CD4-positive, alpha-beta T cell treated with Interferon gamma for 1 hour (primary cell): ENCODE measurements around the gene PTPRF.
"Not testable (repeated sequence)": the region's sequence is repeated elsewhere in the genome, so short reads cannot be mapped to it uniquely, and the experiment has no call there.

Experiments used
- DNase-seq: peaks from one replicate; pipeline ENCODE4 v3.0.0-alpha.2; 2020

Gene PTPRF

DNA sequence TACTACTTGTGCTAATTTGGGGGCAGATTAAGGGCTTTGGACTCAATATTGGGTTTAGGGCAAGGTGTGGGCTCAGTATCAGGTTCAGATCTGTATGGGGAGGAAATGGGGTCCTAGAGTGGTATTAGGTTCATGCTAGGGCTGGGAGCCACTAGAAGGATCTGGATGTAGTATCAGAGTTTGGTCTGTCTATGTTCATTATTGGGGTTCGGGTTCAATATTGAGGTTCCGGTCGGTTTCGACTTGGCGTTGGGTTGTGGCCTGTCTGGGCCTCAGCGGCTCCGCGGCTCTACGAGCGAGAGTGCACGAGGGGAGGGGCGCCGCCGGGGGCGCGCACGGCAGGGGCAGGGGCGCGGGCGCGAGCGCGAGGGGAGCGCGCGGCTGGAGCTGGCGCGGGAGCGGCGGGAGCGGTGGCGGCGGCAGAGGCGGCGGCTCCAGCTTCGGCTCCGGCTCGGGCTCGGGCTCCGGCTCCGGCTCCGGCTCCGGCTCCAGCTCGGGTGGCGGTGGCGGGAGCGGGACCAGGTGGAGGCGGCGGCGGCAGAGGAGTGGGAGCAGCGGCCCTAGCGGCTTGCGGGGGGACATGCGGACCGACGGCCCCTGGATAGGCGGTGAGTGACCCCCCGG lies at the start of gene PTPRF:
Gene PTPRF, plus strand, starts transcription at position 401 of the 624 bp plus-strand sequence. CDS start 14,193 bp downstream, outside the sequence.
- DNase-seq: no peak

DNA sequence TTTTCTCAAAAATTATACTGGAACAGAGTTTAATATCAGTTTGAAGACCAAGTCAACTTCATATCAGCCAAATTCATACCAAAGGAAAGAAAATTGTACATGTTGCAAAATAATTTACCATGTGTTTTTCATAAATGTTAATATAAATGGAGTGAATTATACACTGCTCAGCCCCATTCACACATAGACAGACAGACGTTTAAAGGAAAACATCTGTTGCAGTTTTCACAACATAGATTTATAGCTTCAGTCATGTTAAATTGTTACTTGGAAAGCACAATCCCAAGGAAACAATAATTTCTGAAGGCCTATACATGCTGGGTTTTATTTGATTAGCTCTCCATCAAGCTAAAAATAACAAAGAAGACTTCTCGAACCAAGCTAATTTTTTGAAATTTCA lies 49.2 kb upstream of the PTPRF start:
- DNase-seq: no peak

DNA sequence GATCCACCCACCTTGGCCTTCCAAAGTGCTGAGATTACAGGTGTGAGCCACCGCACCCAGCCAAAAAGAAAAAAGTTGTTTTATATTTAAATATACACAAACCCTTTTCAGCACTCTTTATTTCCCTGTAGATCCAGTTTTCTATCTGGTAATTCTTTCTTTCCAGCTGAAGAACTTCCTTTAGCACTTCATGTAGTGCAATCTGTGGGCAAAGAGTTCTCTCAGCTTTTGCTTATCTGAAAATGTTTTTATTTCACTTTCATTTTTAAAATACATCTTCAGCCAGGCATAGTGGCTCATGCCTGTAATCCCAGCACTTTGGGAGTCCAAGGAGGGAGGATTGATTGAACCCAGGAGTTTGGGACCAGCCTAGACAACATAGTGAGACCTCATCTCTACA lies 48.5 kb upstream of the PTPRF start:
- no peak for DNase-seq

DNA sequence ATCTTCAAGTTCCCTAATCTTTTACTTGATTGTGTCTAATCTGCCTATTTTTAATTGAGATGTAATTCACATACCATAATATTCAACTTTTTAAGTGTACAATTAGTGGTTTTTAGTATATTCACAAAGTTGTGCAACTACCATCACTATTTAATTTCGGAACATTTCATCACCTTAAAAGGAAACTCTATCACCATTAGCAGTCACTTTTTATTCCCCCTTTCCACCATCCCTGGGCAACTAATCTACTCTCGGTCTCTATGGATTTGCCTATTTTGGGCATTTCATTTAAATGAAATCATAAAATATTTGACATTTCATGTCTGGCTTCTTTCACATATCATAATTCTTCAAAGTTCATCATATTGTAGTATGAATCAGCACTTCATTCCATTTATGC lies 46.3 kb upstream of the PTPRF start:
- DNase-seq: no peak

DNA sequence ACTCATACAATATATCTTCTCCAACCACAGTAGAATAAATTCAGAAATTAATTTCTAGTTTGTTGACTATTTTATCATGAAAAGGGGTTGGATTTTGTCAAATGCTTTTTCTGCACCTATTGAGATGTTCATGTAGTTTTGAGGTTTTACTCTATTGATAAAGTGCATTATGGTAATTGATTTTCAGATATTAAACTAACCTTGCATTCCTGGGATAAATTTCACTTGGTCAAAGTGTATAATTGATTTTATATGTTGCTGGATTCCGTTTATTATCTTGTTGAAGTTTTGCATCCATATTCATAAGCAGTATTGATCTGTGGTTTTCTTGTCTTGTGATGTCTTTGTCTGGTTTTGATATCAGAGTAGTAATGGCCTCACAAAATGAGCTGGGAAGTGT lies 42.5 kb upstream of the PTPRF start:
- no peak for DNase-seq

DNA sequence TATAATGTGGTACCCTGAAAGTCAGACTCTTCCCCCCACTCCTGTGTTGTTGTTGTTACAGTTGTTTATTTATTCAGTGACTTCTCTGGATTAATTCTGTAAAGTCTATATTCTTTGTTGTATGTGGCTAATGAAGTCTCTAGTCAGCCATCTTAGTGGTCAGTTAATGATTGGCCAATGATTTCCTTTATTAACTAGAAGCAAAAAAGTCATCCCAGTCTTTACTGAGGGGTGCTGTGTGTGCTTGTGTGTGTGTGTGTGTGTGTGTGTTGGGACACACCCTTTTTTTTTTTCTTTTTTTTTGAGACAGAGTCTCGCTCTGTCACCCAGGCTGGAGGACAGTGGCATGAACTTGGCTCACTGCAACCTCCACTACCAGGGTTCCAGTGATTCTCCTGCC lies 39.6 kb upstream of the PTPRF start:
- DNase-seq: no peak

DNA sequence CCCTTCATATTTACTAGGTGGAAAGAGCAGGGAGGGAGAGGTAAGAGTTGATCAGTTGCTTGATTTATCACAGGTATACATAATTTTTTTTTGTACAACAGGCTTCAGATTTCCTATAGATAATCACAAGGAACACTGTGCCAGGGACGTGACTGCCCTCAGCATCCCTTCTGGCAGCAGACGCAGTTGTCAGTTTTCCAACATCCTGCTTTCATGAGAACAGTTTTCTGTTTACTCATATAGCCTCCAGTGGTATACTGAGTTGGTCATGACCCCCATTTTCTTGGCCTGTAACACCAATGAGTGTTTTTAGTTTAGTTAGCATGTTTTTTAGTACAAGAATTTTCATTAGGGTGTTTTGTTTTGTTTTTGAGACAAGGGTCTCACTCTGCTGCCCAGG lies 37.9 kb upstream of the PTPRF start:
- no peak for DNase-seq

DNA sequence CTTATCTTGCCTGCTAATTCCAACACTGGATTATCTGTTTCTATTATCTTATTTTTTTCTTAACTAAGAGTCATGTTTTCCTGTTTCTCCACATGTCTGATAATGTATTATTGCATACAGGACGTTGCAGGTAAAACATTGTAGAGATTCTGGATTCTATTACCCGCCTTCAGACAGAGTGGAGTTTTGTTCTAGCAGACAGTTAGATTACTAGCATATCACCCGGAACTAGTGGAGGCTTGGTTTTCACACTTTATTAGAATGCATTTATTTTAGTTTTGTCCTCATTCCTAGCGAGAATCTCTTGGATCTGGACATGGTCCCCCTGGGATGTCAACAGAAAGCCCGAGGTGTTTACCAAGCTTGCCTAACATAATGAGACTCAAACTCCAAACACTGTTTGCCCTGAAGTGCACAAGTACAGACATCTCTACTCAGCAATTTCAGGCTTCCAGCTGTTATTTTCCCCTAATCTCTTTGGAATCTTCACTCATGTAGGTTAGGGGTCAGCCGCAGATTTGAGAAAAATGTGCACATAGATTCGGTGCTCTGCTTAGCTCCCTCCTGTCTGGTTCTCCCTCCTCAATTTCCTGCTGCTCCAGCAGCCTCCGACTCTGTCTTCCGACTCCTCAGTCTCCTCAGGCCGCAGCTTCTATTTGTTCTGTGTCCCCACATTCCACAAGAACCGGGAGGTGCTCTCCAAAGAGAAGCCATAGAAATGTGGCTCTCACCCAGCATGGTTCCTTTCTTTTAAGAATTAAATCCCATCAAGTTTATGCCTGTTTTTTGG lies 36.8 kb upstream of the PTPRF start:
- no peak for DNase-seq

DNA sequence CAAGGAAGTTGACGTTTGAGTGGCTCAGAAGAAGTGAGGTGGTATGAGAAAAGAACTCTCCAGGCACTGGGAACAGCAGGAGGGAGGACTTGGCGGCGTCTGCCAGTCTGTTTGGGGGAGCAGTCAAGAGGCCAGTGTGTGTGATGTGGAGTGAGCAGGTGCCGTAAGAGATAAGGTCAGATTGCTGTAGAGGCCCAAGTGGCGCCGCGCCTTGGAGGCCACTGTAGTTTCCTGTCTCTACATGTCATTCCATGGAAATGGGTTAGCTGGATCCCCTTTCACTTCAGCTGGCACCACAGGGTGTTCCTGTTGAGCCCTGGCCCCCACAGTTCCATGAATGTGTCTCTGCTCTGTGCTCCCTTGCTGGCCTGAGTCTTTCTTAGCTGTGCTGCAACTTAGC lies 35.5 kb upstream of the PTPRF start:
- no peak for DNase-seq

DNA sequence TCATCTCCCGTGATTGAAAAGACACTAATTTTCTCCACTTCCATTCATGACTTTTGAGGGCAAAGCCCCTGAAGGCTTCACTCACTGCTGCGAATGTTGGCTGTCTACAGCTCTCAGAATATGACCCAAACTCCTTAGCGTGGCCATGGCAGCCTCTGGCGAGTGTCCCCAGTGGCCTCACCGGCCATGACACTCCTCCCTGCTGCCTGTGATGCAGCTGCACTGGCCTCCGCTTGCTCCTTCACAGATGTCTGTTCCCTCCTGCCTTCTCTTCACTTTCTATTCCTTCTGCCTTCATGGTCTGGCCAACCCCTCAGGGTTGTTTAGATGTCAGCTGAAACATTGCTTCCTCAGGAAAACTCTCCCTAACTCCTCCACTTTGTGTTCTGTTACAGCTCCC lies 30.8 kb upstream of the PTPRF start:
- no peak for DNase-seq

DNA sequence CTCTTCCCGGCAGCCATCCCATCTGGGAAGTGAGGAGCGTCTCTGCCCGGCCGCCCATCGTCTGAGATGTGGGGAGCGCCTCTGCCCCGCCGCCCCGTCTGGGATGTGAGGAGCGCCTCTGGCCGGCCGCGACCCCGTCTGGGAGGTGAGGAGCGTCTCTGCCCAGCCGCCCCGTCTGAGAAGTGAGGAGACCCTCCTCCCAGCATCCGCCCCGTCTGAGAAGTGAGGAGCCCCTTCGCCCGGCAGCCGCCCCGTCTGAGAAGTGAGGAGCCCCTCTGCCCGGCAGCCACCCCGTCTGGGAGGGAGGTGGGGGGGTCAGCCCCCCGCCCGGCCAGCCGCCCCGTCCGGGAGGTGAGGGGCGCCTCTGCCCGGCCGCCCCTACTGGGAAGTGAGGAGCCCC lies 28.9 kb upstream of the PTPRF start:
- DNase-seq: not testable (repeated sequence)

DNA sequence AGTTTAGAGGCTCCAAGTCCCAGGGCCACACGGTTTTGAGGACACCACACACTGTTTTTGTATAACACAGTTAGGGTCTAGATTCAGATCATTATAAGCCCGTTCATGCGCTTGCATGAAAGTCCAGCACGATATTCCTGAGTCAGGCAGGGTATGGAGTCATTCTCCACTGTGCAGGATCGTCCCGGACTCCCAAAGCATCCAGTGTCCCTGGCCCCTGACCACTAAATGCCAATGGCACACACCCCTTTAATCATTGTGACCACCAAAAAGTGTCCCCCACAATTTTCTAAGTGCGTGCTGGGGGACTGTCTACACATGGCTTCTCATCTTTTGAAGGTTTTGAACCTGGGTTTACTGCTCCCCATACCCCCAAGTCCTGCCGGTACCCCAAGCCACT lies 27.1 kb upstream of the PTPRF start:
- DNase-seq: no peak

DNA sequence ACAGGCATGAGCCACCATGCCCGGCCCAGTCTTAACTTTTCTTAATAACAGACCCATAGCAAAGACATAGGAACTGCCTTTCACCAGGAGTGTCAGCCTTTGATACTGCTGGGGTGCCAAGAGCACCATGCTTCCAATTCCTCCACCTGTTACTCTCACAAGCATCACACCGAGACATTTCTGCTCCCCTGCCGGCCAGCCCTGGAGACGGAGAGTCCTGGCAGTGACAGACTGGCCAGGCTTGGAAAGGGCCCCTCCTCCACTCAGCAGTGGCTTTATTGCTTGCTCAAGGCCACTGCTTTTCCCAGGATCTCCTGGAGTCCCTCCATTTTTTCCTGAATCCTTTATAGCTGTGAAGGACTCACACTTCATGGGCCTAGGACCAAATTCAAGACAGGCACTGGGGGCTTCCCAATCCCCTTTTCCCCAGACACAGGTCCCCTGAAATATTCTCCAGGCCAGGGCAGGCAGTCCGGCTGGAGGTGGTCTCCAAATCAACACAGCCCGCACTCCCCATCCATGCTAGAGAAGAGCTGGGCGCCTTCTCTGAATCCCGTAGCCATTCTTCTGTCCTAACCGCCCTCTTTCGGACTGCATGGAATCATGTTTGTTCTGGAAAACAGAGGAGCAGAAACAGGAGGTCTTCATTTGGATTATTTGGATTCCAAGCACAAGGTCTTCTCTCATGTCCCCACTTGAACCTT lies 25.5 kb upstream of the PTPRF start:
- no peak for DNase-seq

DNA sequence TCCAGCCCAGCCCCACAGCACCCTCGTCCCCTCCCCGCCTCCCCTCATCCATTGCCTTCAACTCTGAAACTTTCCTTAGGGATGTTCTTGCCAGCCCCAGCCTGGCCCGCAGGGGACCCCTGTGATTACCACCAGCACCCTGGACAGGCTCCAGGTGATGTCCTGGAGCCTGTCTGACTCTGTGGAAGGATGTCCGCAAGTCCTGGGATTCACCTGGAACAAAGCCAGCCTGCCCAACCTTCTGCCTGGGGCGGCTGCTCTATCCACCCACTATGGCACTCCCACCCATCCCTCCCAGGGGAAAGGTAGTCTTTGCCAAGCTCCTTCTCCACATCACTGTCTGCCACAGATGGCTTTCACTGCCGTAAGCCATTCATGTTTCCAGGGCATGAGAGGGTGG lies 24.4 kb upstream of the PTPRF start:
- no peak for DNase-seq

DNA sequence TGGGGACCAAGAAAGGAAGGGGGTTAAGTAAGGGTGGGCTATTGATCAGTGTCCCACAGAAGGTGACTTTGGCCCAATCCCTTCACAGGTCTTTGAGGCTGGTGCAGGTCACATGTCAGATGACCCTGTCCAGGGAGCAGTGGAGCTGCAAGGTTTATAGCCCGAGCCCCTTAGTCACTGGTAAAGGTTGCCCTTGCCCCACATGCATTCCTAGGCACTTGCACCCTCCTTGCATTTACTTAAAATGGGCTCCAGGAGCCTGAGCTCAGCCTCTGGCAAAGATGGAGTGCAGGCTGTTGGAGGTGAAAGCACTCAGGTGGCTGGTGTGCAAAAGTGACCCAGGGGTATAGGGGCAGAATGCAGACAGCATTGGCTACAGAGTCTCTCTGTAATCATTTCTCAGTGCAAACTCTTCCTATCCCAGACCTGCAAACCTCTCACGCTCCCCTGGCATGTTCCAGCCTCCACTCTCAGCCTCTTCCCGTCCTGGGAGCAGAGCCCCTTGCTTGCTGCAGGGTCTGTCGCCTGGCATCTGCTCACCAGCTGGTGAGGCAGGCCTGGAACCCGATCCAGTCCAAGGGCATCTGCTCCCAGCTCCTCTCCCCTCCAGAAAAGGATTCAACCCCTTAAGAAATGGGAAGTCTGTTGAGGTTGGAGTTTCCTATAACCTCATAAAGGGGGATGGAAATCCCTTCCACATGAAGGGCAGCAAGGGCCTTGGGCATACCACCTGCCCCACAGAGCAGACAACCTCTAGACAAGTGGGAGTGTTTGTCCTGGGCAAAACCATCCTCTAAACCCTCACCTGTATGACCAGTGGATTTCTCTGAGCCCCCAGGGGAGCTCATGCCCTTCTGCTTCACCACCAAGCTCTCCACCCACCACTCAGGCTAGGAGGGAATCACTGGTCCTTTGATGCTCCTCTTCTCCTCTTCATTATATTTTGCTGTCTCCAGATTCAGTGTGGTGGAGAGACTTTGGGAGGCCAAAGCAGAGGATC lies 23.1 kb upstream of the PTPRF start:
- DNase-seq: no peak

DNA sequence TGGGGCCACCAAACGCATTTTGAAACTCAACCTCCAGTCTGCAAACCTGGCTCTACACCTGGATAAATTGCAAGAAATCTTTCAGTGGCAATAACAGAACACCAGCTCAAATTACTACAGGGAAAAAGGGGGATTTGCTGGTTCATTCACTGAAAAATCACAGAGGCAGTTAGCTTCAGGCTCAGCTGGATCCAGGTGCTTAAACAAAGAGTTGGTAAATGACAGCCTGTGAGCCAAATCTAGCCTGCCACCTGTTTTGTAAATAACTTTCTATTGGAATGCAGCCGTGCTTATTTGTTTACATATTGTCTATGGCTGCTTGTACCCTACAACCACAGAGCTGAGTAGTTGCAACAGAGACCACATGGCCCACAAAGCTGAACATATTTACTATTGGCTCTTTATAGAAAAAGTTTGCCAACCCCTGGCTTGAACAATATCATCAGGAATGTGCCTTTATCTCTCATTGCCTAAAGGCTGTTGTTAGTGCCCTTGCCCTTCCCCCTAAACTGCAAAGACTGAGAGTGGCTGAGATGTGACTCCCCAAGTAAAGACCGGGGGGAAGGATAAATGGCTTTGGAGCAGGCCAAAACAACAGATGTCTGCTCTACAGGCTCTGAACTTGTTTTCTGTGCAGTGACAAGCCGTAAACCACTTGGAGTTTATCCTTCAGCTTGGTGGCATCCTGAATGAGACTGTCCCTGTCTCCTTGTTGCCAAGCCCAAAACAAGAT lies 21.5 kb upstream of the PTPRF start:
- DNase-seq: no peak

DNA sequence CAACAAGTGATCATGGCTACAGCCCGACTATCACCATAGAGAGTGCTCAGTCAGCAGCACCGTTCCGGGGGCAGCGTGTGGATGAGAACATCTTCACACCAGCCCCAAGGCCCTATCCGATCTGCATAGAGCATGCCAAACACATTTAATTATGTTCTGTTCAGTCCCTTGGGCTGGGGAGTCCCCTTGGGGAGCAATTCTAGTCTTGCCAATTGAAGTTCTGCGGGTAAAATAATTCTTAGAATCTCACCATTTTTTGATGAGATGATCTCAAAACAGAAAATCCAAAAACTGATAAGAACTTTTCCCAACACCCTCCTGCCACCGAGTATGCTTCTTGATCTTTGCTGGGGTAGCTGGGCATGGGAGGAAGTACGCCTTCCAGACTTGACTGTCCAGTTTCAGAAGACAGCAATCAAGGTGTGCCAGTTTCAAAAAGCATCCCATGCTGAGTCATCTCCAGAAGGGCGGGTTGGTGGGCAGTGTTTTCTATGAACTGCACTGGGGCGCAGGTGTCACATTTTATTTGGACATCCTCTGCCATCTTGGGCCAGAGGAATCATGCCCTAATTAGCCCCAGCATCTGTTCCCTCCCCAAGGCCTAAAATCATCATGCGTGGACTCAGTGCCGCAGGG lies 20.8 kb upstream of the PTPRF start:
- DNase-seq: no peak

DNA sequence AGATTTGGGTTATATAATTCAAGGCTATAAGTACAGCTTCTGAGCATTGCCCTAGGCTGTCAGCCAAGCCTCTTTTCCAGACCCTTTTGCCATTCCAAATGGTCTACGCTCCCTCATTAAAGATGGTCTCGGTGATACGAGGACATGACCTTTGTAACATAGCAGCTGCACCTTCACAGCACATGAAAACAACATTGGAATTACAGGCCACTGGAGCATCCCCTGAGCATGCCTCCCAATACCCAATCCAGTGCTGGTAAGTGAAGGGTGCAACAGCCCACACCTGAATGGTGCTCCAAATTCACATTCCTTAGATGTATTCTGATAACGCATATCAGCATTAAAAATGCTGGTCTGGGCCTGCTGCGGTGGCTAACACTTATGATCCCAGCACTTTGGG lies 20.1 kb upstream of the PTPRF start:
- DNase-seq: no peak

DNA sequence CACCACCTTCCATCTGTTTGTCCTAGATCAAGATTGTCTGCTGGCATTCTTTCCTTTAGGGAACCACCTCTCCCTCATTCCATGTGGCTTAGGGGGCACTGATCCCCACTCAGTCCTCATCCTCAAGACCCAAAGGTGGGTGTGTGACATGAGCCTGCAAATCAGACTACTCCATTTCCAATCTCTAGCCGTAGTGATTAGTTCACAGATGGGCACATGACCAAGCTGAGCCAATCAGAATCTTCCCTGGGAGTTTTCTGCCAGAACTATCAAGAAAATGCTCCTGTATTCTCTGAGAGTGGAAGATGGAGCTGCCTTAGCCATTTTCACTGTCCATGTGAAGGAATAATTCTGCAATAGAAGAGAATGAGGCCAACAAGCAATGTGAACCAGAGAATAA lies 19.3 kb upstream of the PTPRF start:
- no peak for DNase-seq

DNA sequence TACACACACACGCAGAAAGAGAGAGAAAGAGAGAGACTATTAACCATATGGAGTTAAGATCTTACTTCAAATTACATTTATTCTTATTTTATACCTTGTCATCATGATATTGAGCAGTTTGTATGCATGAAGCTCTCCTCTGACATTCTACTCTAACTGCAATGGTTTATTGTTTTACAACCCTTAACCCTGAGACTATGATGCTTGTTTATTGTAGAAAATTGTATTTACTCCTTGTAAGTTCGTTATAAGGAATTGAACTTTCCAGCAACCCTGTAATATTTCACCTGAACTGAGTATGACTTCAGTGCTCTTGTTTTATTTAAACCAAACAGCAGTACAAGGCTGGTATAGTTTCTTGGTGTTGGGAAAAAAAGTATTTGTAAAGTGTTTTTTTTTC lies 18.6 kb upstream of the PTPRF start:
- DNase-seq: no peak

DNA sequence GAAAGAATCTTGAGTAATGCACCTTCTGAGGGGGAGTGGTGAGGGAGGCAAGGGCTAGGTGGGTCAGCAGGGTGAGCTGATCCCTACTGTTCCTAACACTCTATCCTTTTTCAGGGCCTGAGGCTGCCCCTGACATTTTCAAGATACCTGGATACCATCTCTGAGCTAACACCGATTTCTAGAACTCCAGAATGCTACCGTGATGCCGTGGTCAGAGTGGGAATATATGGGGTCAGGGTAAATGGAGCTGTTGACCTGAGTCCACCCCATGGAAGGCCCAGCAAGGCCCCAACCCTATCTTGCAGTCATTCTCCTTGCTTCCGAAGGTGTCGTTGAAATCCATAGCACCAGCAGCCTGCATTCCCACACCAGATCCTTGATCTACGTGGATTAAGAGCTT lies 18.0 kb upstream of the PTPRF start:
- DNase-seq: no peak
